HG02623 (cell line): Measurements from ENCODE around the gene DIAPH2.

Source experiments
- ATAC-seq: cut with Tn5 transposase; IDR thresholded peaks from one replicate; pipeline ENCODE4 v1.9.1; 2021; ENCODE audit warnings: moderate library complexity; ENCODE audit not compliant: unreplicated experiment

The DIAPH2 gene

GRCh38 chrX:97629597-97629985, 944.9 kb downstream of the DIAPH2 start:
- no peak for ATAC-seq

- no peak for ATAC-seq
Observed at GRCh38 chrX:97633798-97634197, 949.2 kb downstream of the DIAPH2 start.

- no peak for ATAC-seq
Observed at GRCh38 chrX:97636473-97637140, 952.0 kb downstream of the DIAPH2 start.

GRCh38 chrX:97637289-97637688, 952.6 kb downstream of the DIAPH2 start:
- ATAC-seq = no peak

- ATAC-seq = no peak
Observed at GRCh38 chrX:97638621-97639020, 954.0 kb downstream of the DIAPH2 start.

- ATAC-seq = peak; percentile 50
Observed at GRCh38 chrX:97639526-97639925, 954.9 kb downstream of the DIAPH2 start.
